ENCODE measurements around the gene WDR70. TPM values are rescaled to one million over a fixed set of nuclear protein-coding genes. Genes with fewer than 3 reads are reported as not detected.

Gene WDR70
- total and polyA plus RNA-seq, 7 donors: 8.4 to 36.4 (median 25.5) TPM

DNA sequence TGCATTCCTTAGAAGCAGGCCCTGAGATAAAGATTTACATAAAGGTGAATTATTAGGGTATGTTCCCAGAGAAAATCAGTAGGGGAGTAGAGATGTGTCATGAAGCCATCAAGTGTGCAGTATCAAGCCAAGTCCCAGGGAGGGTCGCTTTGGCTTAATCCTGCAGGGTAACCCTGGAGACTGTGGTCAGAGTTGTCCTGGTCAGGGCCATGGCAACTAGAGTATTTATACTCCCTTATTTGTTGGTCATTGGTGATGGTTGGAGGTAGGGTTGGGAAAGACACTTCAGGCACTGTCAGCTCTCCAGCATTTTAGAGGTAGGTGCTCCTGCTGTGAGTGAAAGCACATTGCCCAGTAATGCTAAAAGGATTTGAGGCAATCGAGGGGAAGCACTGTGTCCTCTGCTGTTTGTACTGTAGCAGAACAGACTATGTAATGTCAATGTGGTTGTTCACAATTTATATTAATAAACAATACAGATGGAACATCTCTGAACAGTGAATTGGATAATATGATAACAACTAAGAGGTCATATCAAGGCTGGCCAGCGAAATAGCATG, 351.9 kb downstream of the WDR70 start:
- Histone ChIP-seq H3K4me3 (no peak overlapping the region), H3K27me3 (no peaks in the 10 kb centered on the region), H3K4me1 (peaks cover 0 to 9% (median 1%) of the 10 kb centered on the region in 4 donors), H3K27ac (no peak overlapping the region), H3K36me3 (peaks cover 0 to 30% (median 6%) of the 10 kb centered on the region in 4 donors), H3K9me3 (no peaks in the 10 kb centered on the region)
- no peak for TF ChIP-seq POLR2AphosphoS5 (IDR thresholded peaks at IDR 0.05)
- TF ChIP-seq POLR2A (IDR thresholded peaks at IDR 0.05): no peak
- no peak for TF ChIP-seq EP300 (IDR thresholded peaks at IDR 0.05)
- TF ChIP-seq, protein P1, sequence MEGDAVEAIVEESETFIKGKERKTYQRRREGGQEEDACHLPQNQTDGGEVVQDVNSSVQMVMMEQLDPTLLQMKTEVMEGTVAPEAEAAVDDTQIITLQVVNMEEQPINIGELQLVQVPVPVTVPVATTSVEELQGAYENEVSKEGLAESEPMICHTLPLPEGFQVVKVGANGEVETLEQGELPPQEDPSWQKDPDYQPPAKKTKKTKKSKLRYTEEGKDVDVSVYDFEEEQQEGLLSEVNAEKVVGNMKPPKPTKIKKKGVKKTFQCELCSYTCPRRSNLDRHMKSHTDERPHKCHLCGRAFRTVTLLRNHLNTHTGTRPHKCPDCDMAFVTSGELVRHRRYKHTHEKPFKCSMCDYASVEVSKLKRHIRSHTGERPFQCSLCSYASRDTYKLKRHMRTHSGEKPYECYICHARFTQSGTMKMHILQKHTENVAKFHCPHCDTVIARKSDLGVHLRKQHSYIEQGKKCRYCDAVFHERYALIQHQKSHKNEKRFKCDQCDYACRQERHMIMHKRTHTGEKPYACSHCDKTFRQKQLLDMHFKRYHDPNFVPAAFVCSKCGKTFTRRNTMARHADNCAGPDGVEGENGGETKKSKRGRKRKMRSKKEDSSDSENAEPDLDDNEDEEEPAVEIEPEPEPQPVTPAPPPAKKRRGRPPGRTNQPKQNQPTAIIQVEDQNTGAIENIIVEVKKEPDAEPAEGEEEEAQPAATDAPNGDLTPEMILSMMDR (IDR thresholded peaks at IDR 0.05): no peak
- 81 to 85% methylated on average over 3 of the region's 3 CpGs for WGBS, 2 donors
- intact Hi-C loops (cut with DNase I): no loop called here
- no peak for DNase-seq

DNA sequence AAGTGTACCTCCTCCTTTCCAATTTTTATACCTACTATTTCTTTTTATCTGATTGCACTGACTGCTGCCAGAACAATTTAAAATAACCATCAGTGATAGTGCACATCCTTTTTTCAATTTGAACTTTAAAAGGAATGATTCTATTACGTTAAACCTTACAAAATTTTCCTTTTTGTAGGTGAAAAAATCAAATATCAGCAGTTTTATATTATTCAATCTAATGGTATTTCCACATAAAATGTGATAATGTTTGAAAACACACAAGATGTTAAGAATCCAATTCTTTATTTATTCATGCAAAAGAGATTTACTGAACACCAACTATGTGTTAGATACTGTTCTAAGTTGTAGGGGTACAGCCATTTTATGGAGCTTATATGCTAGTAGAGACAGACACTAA, 355.0 kb downstream of the WDR70 start:
- TF ChIP-seq POLR2AphosphoS5 (IDR thresholded peaks at IDR 0.05) (no peak), POLR2A (IDR thresholded peaks at IDR 0.05) (no peak), EP300 (IDR thresholded peaks at IDR 0.05) (no peak)
- TF ChIP-seq, protein P1 (IDR thresholded peaks at IDR 0.05): no peak
- 0 to 3% methylated on average over 1 of the region's 1 CpG for WGBS, 2 donors
- no peaks in the 10 kb centered on the region for H3K27me3 ChIP-seq
- H3K4me1 ChIP-seq: peaks cover 0 to 35% (median 17%) of the 10 kb centered on the region in 4 donors
- no peak overlapping the region for H3K4me3 ChIP-seq
- no peak for DNase-seq
- H3K27ac ChIP-seq: no peak overlapping the region
- no peaks in the 10 kb centered on the region for H3K9me3 ChIP-seq
- H3K36me3 ChIP-seq: peaks cover 0 to 6% (median 0%) of the 10 kb centered on the region in 4 donors
- intact Hi-C loops (cut with DNase I): no loop called here

DNA sequence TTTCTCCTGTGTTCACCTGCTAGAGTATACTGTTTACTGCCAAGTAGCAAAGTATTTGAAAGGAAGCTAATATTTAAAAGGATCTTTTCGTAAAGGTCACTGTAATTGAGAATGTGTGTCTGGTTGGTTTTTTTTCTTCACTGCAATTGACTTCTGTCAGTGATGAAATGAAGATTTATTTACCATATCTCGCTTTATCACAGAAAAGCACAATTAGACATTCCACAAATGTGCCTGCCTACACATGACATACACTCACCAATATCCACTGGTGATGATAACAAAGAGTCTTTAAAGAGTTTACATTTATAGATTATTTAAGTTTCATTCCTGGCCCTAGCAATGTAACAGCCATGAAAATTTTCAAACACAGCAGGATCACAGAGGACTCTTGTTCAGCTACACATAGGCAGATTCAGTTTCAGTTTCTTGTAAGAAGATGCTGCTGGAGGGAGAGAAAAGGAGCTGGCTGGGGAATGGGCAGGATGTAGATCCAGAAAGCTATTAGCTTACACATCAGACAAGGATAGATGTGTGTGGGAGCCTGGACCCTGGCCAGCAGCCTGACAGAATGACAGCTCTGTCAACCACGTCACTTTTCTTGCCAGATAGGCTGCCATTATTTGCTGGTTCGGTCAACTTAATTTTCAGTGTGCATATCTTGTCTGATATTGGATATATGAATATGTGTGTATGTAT, 356.7 kb downstream of the WDR70 start:
- H3K36me3 ChIP-seq: no peaks in the 10 kb centered on the region
- WGBS, 2 donors: 66% methylated on average over 4 of the region's 4 CpGs
- no peaks in the 10 kb centered on the region for H3K27me3 ChIP-seq
- DNase-seq: no peak
- TF ChIP-seq, protein P1 (IDR thresholded peaks at IDR 0.05): no peak
- TF ChIP-seq POLR2AphosphoS5 (IDR thresholded peaks at IDR 0.05) (no peak), EP300 (IDR thresholded peaks at IDR 0.05) (no peak), POLR2A (IDR thresholded peaks at IDR 0.05) (no peak)
- H3K4me3 ChIP-seq: no peak overlapping the region
- intact Hi-C loops (cut with DNase I): no loop called here
- peak overlapping the region in 2 of 4 donors; percentile 39 for H3K27ac ChIP-seq
- H3K9me3 ChIP-seq: no peaks in the 10 kb centered on the region
- H3K4me1 ChIP-seq: peaks cover 0 to 35% (median 21%) of the 10 kb centered on the region in 4 donors

DNA sequence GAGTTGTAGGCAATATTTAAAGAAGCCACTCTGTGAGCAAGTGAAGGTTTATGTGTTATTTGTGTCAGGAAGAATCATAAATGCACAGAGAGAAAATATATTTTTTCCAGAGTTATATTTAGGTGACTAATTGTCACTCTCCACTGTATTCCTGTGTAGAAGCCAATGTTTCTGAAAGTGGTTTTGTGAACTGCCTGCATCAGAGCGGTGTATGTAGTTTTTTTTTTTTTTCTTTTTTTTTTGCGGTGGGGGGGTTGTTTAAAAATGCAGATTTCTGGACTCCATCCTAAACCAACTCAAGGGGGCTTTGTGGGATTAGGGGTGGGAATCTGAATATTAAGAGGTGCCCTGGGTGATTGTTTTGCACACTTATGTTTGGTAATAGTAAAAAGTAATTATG, 357.3 kb downstream of the WDR70 start:
- no peaks in the 10 kb centered on the region for H3K36me3 ChIP-seq
- DNase-seq: no peak
- intact Hi-C loops (cut with DNase I): no loop called here
- WGBS, 2 donors: 95 to 97% methylated on average over 2 of the region's 2 CpGs
- H3K4me1 ChIP-seq: peaks cover 0 to 35% (median 21%) of the 10 kb centered on the region in 4 donors
- H3K9me3 ChIP-seq: no peaks in the 10 kb centered on the region
- TF ChIP-seq EP300 (IDR thresholded peaks at IDR 0.05) (no peak), POLR2AphosphoS5 (IDR thresholded peaks at IDR 0.05) (no peak), POLR2A (IDR thresholded peaks at IDR 0.05) (no peak)
- TF ChIP-seq, protein P1 (IDR thresholded peaks at IDR 0.05): no peak
- peak overlapping the region in 2 of 4 donors; percentile 39 for H3K27ac ChIP-seq
- H3K4me3 ChIP-seq: no peak overlapping the region
- no peaks in the 10 kb centered on the region for H3K27me3 ChIP-seq

Measured in sigmoid colon (tissue), 7 donors.